Stimulated activated CD4-positive, alpha-beta T cell treated with anti-CD3 and anti-CD28 coated beads, Interleukin-2, amount 100 ng/mL, for 4 hours (primary cell): ENCODE data around the gene STK32C.
"Not testable (repeated sequence)": the region's sequence is repeated elsewhere in the genome, so short reads cannot be mapped to it uniquely, and the experiment has no call there.

ENCODE experiments used
- DNase-seq: peaks from one replicate; pipeline ENCODE4 v3.0.0-alpha.2; 2020; ENCODE audit warnings: low read depth

The STK32C gene

GRCh38 chr10:132230557-132231210, 77.1 kb downstream of the STK32C start:
- no peak for DNase-seq

GRCh38 chr10:132229834-132230556, 77.8 kb downstream of the STK32C start:
- DNase-seq: no peak

- DNase-seq: no peak
These were observed 78.7 kb downstream of the STK32C start for GRCh38 chr10:132229096-132229495.

- DNase-seq: no peak
These were observed 79.1 kb downstream of the STK32C start for GRCh38 chr10:132228616-132229015.

GRCh38 chr10:132227851-132228390, 79.8 kb downstream of the STK32C start:
- DNase-seq: no peak

- no peak for DNase-seq
These were observed 81.0 kb downstream of the STK32C start for GRCh38 chr10:132226586-132227405.

GRCh38 chr10:132225849-132226205, 81.9 kb downstream of the STK32C start:
- no peak for DNase-seq

GRCh38 chr10:132225073-132225848, 82.5 kb downstream of the STK32C start:
- DNase-seq: no peak

GRCh38 chr10:132224343-132225072, 83.2 kb downstream of the STK32C start:
- no peak for DNase-seq

GRCh38 chr10:132223611-132224342, 84.0 kb downstream of the STK32C start:
- no peak for DNase-seq

GRCh38 chr10:132223156-132223590, 84.6 kb downstream of the STK32C start:
- peak; percentile 55 for DNase-seq

- DNase-seq: no peak
These were observed 85.0 kb downstream of the STK32C start for GRCh38 chr10:132222726-132223125.

- DNase-seq: not testable (repeated sequence)
These were observed 86.8 kb downstream of the STK32C start for GRCh38 chr10:132220996-132221395.

- DNase-seq: no peak
These were observed 87.7 kb downstream of the STK32C start for GRCh38 chr10:132220061-132220460.

GRCh38 chr10:132219486-132219885, 88.3 kb downstream of the STK32C start:
- no peak for DNase-seq

- not testable (repeated sequence) for DNase-seq
These were observed 91.3 kb downstream of the STK32C start for GRCh38 chr10:132216441-132216840.

GRCh38 chr10:132213917-132214316, 93.8 kb downstream of the STK32C start:
- DNase-seq: no peak

GRCh38 chr10:132212816-132213215, 94.9 kb downstream of the STK32C start:
- DNase-seq: no peak

GRCh38 chr10:132211246-132211645, 96.5 kb downstream of the STK32C start:
- no peak for DNase-seq

GRCh38 chr10:132210766-132211165, 97.0 kb downstream of the STK32C start:
- DNase-seq: no peak
